KOPT-K1 (cell line): ENCODE results near the gene FIBP.

ENCODE experiments used
- H3K27ac ChIP-seq: fragments of 200-600 bp; sonication (generic); 2 replicates; pipeline ENCODE4 v1.5.1; 2016; ENCODE audit warnings: antibody characterized with exemption, mild to moderate bottlenecking, low read depth, low read length; ENCODE audit not compliant: poor library complexity, severe bottlenecking
- H3K36me3 ChIP-seq: fragments of 200-600 bp; sonication (generic); 2 replicates; pipeline ENCODE4 v1.5.1; 2017; ENCODE audit warnings: antibody characterized with exemption, mild to moderate bottlenecking, low read length, moderate library complexity; ENCODE audit not compliant: insufficient read depth
- H3K9me3 ChIP-seq: fragments of 200-600 bp; sonication (generic); 2 replicates; pipeline ENCODE4 v1.5.1; 2017; ENCODE audit warnings: antibody characterized with exemption, low read length, mild to moderate bottlenecking; ENCODE audit not compliant: insufficient read depth, poor library complexity, severe bottlenecking

The FIBP gene

DNA sequence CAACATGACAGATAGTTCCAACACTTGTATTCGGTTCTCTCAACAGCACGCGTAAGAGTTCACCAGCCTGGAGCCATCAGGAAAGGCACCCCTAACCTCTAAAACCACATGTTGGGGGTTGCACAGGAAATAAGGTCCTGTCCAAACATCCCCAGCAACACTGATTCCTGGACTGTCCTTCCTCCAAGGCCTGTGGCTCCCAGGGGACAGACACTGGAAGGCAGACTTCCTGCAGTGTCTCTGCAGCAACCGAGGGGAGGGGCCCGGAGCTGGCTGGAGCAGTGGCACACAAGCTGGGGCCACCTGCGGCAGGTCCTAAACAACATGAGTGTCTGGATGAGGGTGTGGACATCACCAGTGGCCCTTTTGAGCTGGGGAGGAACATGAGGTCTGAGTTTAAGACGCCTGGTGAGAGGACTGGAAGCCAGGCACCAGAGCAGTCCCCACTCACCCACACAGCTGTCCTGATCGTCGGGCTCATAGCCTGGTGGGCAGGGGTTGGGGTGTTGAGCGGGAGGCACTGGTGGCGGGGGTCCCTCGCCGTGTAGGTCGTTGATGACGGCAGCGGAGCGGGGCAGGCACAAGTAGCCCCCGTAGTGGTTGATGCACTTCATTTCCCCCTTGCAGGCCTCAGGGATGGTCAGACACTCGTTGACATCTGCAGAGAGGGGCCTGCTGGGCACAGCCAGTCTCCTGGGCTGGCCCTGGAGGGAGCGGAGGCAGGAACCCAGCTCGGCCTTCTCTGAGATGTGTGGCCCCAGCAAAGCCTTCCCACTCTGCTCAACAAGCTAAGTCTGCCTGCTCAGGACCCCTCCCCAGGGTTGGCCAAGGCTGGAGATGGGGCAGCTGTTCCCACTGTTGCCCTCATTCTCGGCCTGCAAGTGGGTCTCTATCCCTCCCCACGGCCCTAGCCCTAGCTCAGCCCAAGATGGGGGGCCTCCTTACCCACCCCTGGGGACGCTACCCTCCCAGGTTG, 17.3 kb downstream of the FIBP start:
- H3K9me3 ChIP-seq: no peaks in the 10 kb centered on the region
- H3K36me3 ChIP-seq: peaks cover 16% of the 10 kb centered on the region
- H3K27ac ChIP-seq: no peak overlapping the region

DNA sequence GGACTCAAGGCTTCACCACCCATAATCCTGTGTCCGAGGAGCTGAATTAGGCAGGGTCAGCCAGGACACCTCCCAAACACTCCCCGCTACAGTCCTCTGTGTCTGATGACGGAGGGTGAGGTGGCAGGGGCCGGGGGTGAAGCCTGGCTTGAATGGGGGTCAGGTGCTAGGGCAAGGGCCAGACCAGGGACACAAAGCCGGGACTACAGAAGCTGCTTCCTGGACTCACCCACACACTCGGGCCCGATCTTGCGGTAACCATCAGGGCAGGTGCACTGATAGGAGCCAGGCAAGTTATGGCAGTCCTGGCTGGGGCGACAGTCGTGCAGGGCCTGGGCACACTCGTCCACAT, 18.0 kb downstream of the FIBP start:
- Histone ChIP-seq H3K36me3 (peaks cover 23% of the 10 kb centered on the region), H3K9me3 (no peaks in the 10 kb centered on the region), H3K27ac (no peak overlapping the region)

DNA sequence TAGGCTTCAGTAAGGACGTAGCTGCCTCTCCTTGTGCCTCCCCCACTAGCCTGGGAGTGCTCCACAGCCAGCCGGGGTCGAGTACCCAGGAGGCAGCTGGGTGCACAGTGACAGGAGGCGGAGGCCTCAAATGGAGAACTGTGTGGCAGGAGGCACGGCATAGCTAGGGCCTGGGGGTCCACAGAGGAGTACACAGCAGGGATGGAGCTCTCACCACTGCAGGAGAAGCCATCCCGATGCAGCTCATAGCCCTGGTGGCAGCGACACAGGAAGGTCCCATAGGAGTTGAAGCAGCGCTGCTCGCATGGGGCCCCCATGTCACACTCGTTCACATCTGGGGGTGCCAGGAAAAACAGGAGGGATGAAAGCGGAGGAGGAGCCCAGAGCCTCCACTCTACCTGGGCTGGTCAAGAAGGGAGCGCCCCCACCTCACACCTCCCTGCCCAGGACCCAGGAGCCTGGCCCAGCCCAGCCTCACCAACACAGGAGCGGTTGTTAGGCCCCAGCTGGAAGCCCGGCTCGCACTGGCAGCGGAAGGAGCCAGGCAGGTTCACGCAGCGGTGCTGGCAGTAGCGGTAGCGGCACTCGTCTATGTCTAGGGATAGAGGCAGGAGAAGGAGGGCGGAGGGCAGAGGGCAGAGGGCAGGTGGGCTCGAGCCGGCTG, 18.5 kb downstream of the FIBP start:
- no peaks in the 10 kb centered on the region for H3K9me3 ChIP-seq
- no peak overlapping the region for H3K27ac ChIP-seq
- H3K36me3 ChIP-seq: peaks cover 28% of the 10 kb centered on the region

DNA sequence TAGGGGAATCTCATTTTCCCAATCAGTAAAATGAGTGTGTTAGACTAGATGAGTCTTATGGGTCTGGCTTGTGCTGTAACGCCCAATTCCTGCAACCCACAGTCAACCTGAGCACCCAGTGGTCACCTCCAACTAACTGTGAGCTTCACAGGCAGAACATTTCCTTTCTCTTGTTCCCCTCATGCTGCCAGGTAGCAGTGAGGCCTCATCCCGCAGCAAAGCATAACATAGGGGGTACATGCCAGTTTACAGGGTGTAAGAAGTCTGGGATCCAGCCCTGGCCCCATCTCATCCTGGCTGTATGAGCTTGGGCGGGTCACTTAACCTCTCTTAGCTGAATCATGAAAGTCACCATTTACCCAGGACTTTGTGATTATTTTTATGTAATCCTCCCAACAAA, 19.4 kb downstream of the FIBP start:
- H3K9me3 ChIP-seq: no peaks in the 10 kb centered on the region
- H3K36me3 ChIP-seq: peaks cover 37% of the 10 kb centered on the region
- H3K27ac ChIP-seq: no peak overlapping the region

DNA sequence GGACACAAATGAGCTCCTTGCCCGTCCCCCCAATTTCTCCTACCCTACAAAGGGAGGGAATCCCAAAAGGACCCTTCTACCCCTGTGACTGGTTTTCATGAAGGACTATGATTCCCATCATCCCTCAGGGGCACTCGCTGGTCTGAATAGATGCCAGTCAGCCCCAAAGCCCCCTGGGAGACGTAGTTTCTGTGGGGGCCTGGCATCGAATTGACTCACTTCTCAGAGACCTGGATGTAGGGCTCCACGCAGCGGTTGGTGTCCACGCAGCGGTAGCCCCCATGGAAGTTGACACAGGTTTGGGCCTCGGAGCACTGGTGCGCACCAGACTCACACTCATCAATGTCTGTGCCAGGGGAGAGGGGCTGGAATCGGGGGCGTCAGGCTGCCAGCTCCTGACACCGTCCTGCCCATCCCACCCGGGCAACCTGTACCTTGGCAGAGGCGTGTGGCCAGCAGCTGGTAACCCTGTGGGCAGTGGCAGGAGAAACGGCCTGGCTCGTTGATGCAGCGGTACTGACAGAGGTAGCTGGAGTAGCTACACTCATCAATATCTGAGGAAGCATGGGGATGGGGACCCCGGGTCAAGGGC, 20.1 kb downstream of the FIBP start:
- Histone ChIP-seq H3K9me3 (no peaks in the 10 kb centered on the region), H3K27ac (no peak overlapping the region), H3K36me3 (peaks cover 44% of the 10 kb centered on the region)

DNA sequence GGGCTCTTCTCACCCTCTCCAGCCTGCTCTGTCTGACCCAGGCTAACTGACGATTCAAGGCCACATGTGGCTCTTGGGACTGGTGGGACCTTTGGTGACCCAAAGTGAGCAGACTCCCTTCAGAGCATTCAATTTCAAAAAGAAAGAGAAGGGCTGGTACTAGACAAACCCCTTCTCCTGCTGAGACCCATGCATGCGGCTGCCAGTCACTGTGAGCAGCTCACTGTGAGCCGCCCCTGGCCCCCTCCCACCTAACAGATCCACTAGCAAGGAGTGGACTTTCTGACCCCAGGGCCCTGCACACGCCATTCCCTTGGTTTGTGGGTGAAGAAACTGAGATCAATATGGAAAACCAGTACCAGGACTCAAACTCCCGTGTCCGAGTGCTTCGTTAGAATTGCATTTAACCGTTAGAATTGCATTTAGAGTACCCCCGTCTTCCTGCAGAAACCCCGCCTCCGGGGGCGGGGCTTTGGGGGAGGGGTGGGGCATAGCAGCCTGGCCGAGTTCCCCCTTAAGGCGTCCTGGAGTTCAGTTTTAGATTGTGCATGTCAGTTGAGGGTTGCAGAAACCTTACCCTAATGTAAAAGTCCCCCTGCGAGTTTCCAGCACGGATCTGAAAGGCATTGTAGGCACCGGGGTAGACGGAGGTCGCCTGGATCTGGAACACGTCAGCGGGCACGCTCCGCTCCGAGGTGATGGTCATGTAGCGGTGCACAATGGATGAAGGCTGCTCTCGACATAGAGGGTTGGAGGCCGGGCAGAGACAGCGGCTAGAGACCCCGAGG, 20.8 kb downstream of the FIBP start:
- peaks cover 51% of the 10 kb centered on the region for H3K36me3 ChIP-seq
- no peaks in the 10 kb centered on the region for H3K9me3 ChIP-seq
- no peak overlapping the region for H3K27ac ChIP-seq

DNA sequence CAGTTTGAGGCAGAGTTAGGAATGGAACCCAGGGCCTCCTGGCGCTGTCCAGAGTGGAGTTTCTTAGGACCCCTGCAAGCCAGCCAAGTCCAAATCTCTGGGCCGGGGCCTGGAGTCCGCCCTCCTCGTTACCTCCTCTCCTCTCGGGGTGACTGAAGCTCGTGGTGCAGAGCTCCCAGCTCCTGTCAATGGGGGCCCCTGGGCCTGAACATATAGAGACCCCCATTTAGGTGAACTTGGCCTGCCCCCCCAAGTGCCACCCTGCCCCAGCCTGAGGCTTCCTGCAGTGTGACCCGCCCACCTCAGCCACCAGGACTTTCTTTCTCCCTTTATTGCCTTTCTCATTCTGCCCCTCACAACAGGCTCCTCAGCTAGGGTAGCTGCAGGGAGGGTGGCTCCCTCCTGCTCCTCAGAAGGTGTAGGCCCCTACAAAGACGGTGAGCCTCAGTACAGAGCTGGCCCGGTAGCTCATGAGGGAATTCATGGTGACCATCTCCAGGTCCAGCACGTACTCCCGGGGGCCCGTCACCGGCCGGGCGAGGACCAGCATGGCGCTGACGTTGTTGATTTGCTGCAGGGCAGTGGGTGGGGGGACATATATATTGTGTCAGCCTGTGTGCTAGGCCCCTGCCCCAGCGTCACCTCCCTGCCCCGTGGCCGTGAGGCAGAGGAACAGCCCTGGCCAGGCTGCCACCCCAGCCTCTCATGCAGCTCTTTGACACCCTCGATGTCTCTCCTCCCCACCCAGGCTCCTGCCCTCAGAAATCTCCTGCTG, 21.6 kb downstream of the FIBP start:
- Histone ChIP-seq H3K36me3 (peaks cover 59% of the 10 kb centered on the region), H3K9me3 (no peaks in the 10 kb centered on the region), H3K27ac (no peak overlapping the region)

DNA sequence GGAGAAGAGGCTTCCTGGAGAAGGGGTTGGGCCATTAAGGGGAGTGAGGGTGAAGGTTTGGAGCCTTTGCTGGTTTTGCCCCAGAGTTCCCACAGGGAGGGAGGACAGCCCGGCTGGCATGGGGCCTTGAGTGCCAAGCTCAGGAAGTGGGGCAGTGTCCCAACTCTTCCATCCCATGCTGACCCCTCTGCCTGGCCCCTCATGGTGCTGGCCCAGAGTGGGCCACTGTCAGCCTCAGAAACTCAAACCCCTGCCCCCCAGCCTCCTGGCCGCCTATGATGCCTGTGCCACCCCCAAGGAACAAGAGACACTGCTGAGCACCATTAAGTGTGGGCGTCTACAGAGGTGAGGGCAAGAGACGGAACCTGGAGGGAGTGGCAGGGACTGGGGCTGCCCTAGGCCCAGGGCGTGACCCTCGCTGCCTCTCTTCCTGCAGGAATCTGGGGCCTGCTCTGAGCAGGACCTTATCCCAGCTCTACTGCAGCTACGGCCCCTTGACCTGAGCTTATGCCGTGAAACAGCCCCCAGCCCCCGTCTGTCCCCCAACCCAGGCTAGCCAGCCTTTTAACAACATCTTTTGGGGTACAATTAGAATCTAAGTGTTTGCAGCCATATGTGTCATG, 22.6 kb downstream of the FIBP start:
- Histone ChIP-seq H3K27ac (no peak overlapping the region), H3K9me3 (no peaks in the 10 kb centered on the region), H3K36me3 (peaks cover 61% of the 10 kb centered on the region)

DNA sequence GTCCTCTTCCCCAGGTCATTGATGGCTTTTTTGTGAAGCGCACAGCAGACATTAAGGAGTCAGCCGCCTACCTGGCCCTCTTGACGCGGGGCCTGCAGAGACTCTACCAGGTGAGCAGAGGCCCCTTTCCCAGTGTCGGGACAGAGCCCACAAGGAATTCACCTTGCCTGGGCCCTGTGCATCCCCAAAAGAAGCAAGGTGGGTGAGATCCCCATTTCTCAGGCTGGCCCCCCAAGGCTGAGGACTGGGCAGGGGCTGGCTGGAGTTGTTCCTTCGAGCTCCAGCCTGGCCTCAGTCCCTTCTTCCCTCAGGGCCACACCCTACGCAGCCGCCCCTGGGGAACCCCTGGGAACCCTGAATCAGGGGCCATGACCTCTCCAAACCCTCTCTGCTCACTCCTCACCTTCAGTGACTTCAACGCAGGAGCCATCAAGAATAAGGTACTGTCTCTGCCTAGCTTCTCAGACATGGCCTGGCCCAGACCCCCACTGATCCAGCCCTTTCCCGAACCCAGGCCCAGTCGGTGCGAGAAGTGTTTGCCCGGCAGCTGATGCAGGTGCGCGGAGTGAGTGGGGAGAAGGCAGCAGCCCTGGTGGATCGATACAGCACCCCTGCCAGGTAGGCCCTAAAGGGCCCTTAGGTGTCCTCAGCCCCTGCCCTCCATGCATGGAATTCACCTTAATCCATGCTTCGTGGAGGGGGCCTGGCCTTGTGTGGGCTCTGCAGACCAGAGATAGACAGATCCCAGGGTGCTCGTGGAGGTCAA, 23.4 kb downstream of the FIBP start:
- H3K36me3 ChIP-seq: peaks cover 61% of the 10 kb centered on the region
- H3K27ac ChIP-seq: no peak overlapping the region
- H3K9me3 ChIP-seq: no peaks in the 10 kb centered on the region

DNA sequence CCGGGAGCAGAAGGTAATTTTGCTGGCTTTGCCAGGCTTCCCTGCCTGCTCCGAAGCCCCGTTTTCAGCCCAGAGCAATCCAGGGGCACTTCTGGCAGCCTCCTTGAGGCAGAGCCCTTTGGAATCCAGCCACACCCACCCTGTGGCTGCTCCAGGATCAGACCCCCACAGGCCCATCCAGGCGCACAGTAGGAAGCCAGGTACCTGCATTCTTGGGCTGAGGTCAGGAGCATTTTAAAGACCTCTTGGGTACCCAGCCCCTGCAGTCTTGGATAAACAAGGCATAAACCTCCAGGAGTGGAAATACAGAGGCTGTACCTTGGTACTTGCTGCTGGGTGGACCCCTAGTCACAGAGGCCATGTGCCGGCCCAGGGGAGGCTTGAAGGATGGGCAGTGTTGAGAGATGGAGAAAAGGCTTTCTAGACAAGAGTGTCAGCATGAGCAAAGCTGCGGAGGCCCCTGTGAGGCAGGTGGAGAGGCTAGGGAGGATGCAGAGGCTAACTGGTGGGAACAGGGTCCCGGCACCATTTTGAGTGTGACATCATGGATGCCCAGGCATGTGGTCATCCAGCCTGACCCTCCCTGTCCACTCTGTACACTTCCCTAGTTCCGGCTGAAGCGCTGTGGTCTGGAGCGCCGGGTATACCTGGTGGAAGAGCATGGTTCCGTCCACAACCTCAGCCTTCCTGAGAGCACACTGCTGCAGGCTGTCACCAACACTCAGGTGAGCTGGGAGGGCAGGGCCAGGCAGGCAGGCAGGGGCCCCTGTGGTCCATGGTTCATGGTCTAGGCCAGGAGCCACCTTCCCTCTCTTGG, 24.2 kb downstream of the FIBP start:
- Histone ChIP-seq H3K36me3 (peaks cover 61% of the 10 kb centered on the region), H3K9me3 (no peaks in the 10 kb centered on the region), H3K27ac (no peak overlapping the region)

DNA sequence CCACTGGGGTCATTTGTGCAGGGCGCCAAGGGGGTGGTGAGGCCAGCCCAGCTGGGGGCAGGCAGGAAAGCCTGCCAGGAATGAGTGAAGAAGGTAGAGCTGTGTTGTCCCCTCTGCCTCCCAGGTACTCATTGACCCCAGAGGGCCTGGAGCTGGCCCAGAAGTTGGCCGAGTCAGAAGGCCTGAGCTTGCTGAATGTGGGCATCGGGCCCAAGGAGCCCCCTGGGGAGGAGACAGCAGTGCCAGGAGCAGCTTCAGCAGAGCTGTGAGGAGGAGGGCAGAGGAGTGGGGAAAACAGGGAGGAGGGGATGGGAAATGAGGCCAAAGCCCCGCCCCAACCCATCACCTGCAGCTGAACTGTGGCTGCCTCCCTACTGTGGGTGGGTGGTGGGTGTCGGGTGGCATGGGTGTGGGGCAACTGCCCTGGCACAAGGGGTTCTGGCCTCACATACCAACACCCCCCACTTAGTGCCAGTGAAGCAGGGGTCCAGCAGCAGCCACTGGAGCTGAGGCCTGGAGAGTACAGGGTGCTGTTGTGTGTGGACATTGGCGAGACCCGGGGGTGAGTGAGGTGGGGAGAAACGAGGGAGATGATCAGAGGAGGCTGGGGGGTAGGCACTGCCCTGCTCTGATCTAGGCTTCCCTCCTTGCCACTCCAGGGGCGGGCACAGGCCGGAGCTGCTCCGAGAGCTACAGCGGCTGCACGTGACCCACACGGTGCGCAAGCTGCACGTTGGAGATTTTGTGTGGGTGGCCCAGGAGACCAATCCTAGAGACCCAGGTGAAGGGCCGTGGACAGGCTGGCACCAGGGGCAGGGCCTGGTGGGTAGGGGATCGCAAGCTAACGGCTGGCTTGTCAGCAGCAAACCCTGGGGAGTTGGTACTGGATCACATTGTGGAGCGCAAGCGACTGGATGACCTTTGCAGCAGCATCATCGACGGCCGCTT, 25.1 kb downstream of the FIBP start:
- no peaks in the 10 kb centered on the region for H3K9me3 ChIP-seq
- no peak overlapping the region for H3K27ac ChIP-seq
- peaks cover 61% of the 10 kb centered on the region for H3K36me3 ChIP-seq

DNA sequence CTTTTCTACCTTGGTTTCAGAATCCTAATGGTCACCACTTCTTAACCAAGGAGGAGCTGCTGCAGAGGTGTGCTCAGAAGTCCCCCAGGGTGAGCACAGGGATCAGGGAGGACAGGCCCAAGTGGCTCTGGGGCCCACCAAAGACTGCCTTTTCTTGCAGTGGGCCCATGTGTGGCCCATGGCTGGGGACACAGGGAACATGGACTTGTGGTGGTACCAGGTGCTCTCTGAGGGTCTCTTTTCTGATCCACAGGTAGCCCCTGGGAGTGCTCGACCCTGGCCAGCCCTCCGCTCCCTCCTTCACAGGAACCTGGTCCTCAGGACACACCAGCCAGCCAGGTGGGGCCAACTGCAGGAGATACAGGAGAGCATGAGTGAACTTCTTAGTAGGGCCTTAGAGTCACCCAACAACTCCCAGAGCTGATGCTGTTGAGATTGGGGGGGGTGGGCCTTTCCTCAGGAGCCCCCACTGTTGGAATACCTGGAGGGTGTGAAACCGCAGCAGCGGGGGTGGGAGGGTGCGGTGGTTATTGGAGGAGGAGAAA, 26.0 kb downstream of the FIBP start:
- Histone ChIP-seq H3K27ac (no peak overlapping the region), H3K9me3 (no peaks in the 10 kb centered on the region), H3K36me3 (peaks cover 57% of the 10 kb centered on the region)
